HG03095 (cell line): ENCODE results near the gene EDRF1.

ENCODE experiments used
- ATAC-seq: cut with Tn5 transposase; IDR thresholded peaks from one replicate; pipeline ENCODE4 v1.9.1; 2021; ENCODE audit warnings: moderate library complexity; ENCODE audit not compliant: unreplicated experiment

EDRF1 gene

DNA sequence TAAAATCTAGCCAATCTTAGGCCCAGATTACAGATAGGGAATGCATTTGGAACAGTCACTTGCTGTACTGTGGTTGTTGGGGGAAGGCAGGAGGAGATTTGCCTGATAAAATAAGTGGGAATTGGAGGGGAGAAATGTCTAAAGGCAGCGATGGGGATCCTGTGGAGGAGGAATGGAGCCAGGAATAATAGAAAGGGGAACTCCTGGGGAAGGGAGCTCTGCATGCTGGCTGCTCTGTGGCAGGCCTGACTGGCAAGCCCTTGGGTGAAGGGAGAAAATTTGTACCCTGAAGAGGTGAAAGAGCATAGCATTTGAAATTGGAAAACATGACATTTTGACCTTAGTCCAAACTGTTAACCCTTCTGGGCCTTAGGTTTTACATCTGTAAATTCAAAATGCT lies 42.5 kb downstream of the EDRF1 start:
- no peak for ATAC-seq

DNA sequence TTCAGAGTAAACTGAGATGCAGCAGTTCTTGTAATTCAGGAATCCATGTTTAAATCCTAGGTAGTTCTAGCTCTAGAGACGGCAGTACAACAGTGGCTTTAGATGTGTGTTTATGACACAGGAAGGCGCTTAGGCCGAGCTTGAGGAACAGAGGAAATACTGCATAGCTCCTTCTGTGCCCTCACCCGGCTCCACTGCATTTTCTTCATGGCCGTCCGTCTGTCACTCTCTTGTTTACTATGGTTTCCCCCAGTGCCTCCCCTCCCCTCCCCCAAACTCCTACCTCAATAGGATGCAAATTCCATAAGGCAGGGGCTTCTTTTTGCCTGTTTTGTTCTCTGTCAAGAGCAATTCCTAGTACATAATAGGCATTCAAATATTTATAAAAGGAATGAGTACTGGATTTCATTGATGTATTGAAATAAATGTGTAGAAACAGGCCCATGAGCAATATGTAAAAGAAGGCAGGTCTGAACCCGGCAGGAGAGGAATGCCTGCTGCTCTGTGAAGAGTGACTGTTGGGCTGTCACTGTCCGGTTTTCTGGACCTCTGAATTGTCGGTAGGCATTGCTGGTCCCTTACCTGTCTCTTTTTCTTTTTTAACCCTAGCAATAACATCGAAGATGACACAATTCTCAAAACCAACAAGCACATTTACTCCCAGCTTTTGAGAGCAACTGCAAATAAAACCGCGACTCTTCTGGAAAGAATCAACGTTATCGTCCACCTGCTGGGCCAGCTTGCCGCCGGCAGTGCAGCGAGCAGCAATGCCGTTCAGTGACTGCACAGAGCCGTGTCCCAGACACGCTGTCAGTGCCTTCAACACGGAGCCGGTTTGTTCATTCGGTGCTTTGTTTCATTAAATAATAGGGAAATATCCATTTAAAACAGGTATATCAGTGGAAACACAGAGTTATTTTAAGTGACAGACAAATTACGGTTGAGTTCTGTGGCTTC lies 43.5 kb downstream of the EDRF1 start:
- ATAC-seq, result no peak

DNA sequence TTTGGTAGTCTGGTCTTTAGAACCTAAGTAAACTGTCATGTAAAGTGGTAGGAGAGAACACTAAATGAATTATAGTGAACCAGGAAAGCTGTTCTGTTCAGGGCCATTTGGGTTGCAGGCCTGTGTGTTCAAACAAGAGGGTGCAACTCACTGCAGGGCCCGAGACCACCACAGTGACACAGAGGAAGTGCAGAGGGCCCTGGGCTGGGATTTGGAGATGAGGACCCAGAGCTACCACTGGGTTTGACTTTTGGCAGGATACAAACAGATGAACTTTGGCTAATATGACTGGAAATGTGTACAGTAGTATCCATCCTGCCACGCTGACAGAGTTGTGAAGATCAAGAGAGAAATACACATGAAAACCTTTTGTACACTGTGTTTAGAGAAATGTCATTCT lies 46.3 kb downstream of the EDRF1 start:
- no peak for ATAC-seq

DNA sequence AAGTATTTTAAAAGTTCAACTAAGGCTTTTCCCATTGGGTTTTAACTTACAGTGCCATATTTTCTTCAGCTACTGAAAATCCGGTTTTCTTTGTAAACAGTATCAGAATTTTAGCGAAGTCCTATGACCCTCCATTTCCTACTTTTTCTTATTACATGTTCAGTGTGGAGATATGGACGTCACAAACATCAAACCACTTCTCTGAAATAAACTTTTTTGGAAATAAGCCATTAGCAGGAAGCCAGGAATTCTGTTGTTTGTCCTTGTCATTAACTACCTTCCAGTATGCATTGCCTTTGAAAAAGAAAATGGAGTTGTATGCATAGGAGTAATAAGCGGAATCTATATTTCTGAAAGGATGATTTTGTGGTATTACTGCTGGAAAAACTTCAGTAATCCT lies 47.0 kb downstream of the EDRF1 start:
- ATAC-seq, result no peak

DNA sequence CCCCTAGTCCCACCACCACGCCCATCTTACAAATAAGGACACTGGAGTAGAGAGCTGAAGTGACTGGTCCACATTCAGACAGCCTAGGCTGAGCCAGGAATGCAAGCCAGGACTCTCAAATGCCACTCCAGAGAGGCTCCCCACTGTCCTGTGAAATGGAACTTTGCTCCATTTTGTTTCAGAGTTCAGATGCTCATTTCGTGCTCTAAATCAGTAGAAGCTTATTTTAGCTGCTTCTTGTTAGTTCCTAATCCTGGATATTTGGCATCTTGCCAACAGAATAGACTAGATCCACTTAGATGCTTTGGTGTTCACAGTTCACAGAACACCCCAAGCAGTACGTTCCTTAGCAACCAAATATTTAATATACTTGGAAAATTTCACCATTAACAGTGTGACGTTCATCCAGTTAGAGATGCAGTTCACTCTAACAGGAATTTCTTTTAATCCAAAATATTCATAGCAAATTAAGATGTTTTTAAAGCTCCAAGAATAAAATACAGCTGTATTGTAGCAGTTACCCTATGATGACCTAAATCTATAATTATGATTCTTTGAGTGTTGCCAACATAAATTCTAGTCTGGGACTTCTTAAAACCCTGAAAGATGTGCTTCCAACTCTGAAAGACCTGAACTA lies 48.8 kb downstream of the EDRF1 start:
- no peak for ATAC-seq

DNA sequence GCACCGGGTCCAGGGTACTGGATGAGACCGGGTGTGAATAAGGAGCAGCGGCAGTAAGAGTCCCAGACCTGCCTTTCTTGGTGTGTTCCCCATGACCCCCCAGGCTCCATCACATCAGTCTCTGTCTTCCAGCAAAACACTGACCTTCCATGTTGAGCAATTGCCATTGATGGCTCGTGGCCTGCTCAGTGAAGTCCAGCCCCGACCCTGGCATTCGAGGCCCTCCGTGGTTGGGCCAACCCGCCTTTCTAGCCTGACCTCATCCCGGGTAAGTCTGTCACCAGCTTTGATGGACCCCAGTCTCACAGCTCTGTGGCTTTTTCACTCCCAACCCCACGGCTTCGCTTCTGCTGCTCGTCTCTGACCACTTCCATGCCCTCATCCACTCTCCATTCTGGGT lies 49.7 kb downstream of the EDRF1 start:
- no peak for ATAC-seq

GRCh38 chr10:125770844-125771243 lies 51.3 kb downstream of the EDRF1 start:
- no peak for ATAC-seq

DNA sequence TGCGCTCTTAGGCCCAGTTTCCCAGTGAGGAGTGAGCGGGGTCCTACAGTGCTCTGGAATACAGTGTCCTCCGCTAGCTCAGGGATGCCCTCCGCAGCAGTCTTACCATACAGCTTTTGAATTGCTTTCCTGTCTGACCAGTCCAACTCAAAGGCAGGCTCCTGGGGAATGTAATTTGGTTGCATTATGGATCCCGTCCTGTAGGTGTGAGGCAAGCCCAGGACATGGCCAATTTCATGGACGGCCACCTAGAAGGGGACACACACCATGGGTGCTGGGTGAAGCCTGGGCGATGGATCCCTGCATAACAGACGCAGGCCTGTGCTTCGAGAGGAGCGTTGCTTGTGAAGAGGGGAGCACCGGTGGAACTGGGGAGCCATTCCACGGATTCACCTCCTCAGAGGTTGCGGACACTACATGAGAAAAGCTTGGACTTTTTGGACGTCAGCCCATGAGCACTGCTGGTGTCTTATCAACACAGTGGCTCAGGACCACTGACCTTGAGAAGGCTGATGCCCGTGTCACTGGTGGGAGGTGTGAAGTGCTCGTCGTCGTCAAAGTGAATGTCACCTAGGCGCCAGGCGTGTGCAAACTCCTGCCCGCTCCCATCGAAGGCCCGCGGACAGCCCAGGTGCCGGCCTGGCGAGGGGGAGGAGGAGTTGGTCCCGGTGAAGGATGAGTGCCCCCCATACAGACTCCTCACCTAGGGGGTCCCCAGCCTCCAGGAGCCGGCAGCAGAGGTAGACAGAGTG lies 52.8 kb downstream of the EDRF1 start:
- ATAC-seq, result no peak

DNA sequence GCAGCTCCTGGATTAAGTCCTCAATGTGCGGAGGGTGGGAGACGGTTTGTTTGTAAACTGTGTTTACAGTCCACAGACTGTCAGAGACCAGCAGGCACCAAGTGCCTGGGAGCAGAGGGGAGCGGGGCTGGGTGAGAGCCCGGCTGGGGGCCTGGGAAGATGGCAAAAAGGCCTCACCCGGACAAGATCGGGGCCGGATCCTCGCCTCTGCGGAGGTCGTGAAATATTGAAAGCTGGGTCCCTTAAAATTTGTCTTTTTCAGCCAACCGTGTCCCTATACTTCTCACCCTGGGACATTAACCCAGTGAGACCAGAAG lies 53.3 kb downstream of the EDRF1 start:
- ATAC-seq, result no peak

DNA sequence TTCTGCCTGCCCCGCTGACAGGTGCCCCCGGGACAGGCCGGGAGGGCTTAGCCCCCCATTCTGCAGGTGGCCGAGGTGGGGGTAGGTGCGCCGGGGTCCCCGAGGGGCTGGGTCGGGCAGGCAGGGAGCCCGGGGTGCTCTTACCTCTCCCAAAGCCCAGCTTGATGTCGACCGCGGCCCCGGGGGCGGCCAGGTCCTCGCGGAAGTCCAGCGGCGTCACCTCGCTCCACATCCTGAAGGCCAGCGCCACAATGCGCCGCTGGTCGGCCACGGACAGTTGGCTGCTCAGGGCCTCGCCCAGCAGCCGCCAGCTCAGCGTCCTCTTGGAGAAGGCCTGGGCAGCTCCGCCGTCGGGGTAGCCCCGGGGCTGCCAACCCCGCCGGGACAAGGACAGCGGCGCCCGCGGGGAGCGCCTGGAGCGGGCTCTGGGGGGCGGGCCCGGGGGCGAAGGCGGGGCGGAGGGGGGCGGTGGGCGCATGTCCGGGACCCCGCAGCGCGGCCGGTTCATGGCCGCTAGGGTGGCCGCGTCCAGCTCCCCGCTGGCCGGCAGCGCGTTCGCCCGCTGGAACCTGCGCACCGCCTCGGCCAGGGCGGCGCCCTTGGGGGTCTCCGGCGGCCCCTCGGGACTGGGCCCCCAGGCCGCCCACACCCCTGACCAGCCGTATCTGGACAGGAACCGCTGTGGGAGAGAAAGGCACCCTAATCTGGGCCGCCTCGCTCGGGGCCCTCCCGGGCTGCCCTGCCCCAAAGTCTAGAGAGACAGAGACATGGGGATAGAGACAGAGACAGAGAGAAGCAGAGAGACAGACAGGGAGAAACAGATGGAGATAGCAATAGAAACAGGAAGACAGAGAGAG lies 54.4 kb downstream of the EDRF1 start:
- no peak for ATAC-seq

DNA sequence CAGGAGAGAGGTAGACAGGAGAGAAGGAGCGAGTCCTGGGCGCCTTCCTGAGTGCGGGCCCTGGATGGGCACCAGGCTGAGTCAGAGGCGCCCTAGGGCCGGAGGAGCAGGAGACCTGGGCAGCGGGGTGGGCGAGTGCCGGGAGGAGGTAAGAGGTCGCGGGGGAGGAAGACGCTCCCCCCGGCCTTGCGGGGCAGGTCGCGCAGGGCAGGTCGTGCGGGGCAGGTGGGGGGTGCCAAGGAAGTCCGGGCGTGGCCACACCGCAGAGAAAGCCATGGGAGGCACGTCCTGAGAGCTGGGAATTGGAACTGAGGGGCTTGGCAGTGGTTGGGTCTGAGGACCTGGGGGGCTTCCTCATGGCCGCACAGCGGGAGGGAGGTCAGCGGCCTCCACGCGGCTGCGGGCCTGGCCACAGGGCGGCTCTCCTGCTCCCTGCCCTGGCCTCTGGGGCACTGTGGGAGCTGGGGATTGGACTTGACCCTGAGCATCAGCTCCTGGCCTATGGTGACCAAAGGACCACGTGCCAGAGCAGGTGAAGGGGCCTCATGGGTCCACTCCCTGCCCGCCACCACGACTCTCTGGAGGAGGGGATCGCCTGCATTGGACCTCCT lies 55.2 kb downstream of the EDRF1 start:
- ATAC-seq, result no peak

DNA sequence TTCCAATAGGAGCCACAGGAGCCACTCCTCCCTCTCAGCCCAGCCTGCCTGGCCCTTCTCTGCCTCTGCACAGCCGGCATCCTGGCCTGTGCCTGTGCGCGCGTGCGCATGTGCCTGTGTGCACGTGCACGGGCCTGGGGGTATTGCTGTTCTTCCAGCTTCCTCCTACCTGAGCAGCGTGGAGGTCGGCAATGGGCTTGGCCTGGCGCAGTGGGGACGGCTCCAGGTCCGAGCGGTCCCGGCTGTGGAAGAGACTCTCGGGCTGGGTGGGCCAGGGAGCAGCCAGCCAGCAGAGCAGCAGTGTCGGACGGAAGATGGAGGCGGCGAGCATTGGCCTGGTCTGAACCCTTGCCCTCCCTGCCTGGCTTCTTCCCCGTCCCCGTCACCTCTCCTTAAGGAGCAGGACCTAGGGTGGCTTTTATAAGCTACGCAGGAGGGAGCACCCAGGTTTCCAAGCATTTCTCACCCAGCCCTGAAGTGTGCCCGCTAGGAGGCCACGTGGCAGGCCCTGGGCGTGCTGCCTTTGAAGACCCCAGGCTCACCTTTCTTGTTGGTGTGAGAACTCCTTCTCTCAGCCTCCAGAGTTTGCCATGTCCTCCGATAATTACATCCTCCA lies 56.1 kb downstream of the EDRF1 start, which contains the start of gene MMP21:
TSS of gene MMP21 (minus strand) at position 331 of the 616 bp plus-strand sequence. CDS start at position 331, 0 bp downstream.
- no peak for ATAC-seq

DNA sequence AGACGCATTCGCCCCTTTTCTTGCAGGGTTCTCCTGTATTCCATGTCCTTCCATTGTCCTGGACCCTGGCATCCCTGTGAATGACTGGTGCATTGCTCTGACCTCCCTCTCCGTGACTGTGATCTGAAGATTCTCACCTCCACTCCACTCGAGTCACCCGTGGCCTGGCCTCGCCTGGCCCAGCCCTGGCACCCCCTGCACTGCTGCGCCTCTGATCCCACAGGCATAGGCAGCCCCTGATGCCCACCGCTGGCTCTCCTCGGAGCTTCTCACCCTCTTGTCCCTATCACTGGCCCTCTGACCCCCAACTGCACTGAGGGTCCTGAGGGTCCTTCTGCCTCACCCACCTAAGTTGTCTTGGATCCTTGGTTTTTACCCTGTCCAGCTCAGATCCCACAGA lies 58.3 kb downstream of the EDRF1 start:
- no peak for ATAC-seq

DNA sequence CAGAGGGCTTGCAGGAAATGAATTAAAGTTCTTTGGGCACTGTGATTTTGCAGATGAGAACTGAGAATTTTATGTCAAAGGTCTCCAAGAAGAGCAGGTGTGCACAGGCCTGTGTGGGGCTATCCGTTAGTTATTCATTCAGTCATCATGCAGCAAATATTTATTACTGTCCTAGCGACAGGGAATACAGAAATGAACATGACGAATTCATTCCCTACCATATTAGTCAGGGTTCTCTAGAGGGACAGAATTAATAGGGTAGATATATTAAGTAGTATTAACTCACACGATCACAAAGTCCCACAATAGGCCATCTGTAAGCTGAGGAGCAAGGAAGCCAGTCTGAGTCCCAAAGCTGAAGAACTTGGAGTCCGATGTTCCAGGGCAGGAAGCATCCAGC lies 59.0 kb downstream of the EDRF1 start:
- ATAC-seq, result no peak

GRCh38 chr10:125779403-125780327 lies 60.2 kb downstream of the EDRF1 start:
- no peak for ATAC-seq

GRCh38 chr10:125781374-125781773 lies 61.9 kb downstream of the EDRF1 start:
- no peak for ATAC-seq

GRCh38 chr10:125782054-125782453 lies 62.5 kb downstream of the EDRF1 start:
- ATAC-seq, result no peak

- ATAC-seq, result no peak
Measured at GRCh38 chr10:125782616-125783015, 63.1 kb downstream of the EDRF1 start.

DNA sequence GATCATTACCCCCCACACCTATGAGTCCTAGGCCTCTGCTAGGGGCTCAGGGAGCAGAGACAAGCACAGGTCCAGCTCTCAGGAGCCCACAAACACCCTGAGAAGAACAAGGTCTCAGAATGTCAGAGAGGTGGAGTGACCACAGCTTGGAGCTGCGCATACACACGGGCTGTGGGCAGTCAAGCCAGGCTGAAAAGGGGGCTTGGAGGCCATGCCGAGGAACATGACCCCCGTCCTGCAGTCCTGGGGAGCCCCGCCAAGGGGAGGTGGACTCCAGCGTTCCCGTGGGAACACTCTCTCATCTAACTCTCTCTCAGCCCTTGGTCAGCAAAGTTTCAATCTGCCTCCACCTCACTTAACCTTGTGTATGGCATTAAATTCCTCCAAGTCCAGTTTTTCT lies 63.9 kb downstream of the EDRF1 start:
- no peak for ATAC-seq
